HG03342 (cell line): Measurements from ENCODE around the gene GRID1.

ENCODE experiments used
- ATAC-seq: cut with Tn5 transposase; IDR thresholded peaks from one replicate; pipeline ENCODE4 v1.9.1; 2021; ENCODE audit warnings: mild to moderate bottlenecking, moderate library complexity; ENCODE audit not compliant: unreplicated experiment

GRID1 gene

GRCh38 chr10:86295791-86296190, 70.8 kb downstream of the GRID1 start:
- ATAC-seq, result no peak

GRCh38 chr10:86295351-86295750, 71.2 kb downstream of the GRID1 start:
- ATAC-seq, result no peak

- ATAC-seq, result no peak
Observed at GRCh38 chr10:86294346-86295265, 72.0 kb downstream of the GRID1 start.

- ATAC-seq, result no peak
Observed at GRCh38 chr10:86293396-86293791, 73.2 kb downstream of the GRID1 start.

- no peak for ATAC-seq
Observed at GRCh38 chr10:86292462-86293395, 73.9 kb downstream of the GRID1 start.

GRCh38 chr10:86291616-86292340, 74.8 kb downstream of the GRID1 start:
- no peak for ATAC-seq

- ATAC-seq, result no peak
Observed at GRCh38 chr10:86290933-86291615, 75.5 kb downstream of the GRID1 start.

- no peak for ATAC-seq
Observed at GRCh38 chr10:86289577-86289868, 77.1 kb downstream of the GRID1 start.

GRCh38 chr10:86288695-86289576, 77.7 kb downstream of the GRID1 start:
- no peak for ATAC-seq

- ATAC-seq, result no peak
Observed at GRCh38 chr10:86287966-86288579, 78.5 kb downstream of the GRID1 start.

- ATAC-seq, result no peak
Observed at GRCh38 chr10:86287110-86287793, 79.3 kb downstream of the GRID1 start.

- ATAC-seq, result no peak
Observed at GRCh38 chr10:86286236-86287109, 80.1 kb downstream of the GRID1 start.

GRCh38 chr10:86285136-86285790, 81.3 kb downstream of the GRID1 start:
- ATAC-seq, result no peak

GRCh38 chr10:86284355-86285105, 82.1 kb downstream of the GRID1 start:
- no peak for ATAC-seq

GRCh38 chr10:86283466-86284287, 82.9 kb downstream of the GRID1 start:
- no peak for ATAC-seq
